ENCODE data around the gene MBNL1.

GRCh38 chr3:152288681-152289080 is 20.0 kb downstream of the MBNL1 start:
- TF ChIP-seq ESRRG (CRISPR knock-in tag; IDR thresholded peaks at IDR 0.05) (no peak), CREB5 (CRISPR knock-in tag; IDR thresholded peaks at IDR 0.05; ENCODE audit: low read depth) (no peak), ZNF8 (CRISPR knock-in tag; IDR thresholded peaks at IDR 0.05) (no peak), ZFP30 (CRISPR knock-in tag; IDR thresholded peaks at IDR 0.05) (no peak), POU6F1 (CRISPR knock-in tag; IDR thresholded peaks at IDR 0.05; ENCODE audit: borderline replicate concordance, low read depth) (no peak), PPARA (CRISPR knock-in tag; IDR thresholded peaks at IDR 0.05; ENCODE audit: borderline replicate concordance) (no peak), ARNTL (CRISPR knock-in tag; IDR thresholded peaks at IDR 0.05; ENCODE audit: borderline replicate concordance, low read depth) (no peak), ZNF70 (CRISPR knock-in tag; IDR thresholded peaks at IDR 0.05) (no peak), PATZ1 (CRISPR knock-in tag; IDR thresholded peaks at IDR 0.05; ENCODE audit: borderline replicate concordance) (no peak), ZFP3 (CRISPR knock-in tag; IDR thresholded peaks at IDR 0.05) (no peak), ZNF565 (CRISPR knock-in tag; conservative IDR thresholded peaks at IDR 0.05; ENCODE audit: low read depth) (no peak), ISL1 (CRISPR knock-in tag; IDR thresholded peaks at IDR 0.05) (no peak)
